Pancreas (tissue), 10 donors: Measurements from ENCODE around the gene OSBPL1A. TPM values are rescaled to one million over a fixed set of nuclear protein-coding genes. Genes with fewer than 3 reads are reported as not detected.

ENCODE experiments used
- ATAC-seq, 4 donors: fragments of 200-7000 bp; cut with Tn5 transposase; one replicate each; pipeline versions ENCODE4 v1.8.0 to v1.9.1; 2020; ENCODE audit warnings: mild to moderate bottlenecking in 4 of 4, moderate library complexity in 4 of 4
- DNase-seq, 6 donors: peaks; one replicate each; pipeline ENCODE4 v3.0.0-alpha.2; 2020
- FAIRE-seq: peaks from 2 replicates; lab custom pipeline; 2012; peaks lifted over from hg19 to GRCh38; lab: Jason Lieb, UNC
- H3K27ac ChIP-seq, 4 donors: fragments of 200-600 bp; sonication (generic); 1 replicate in 3 of 4; 2 replicates in 1 of 4; pipeline versions ENCODE4 v1.5.0 to v1.8.0; 2020
- H3K27me3 ChIP-seq, 4 donors: fragments of 200-600 bp; one replicate each; pipeline ENCODE4 v1.8.0; 2021
- H3K36me3 ChIP-seq, 3 donors: fragments of 200-600 bp; sonication (generic) in 1 of 3; one replicate each; pipeline versions ENCODE4 v1.5.0 to v1.8.0; 2020 to 2021
- H3K4me1 ChIP-seq, 3 donors: fragments of 200-600 bp; one replicate each; pipeline ENCODE4 v1.8.0; 2021
- H3K4me3 ChIP-seq, 4 donors: fragments of 200-600 bp; sonication (generic) in 2 of 4; one replicate each; pipeline versions ENCODE4 v1.5.0 to v1.8.0; 2020 to 2021
- H3K9me3 ChIP-seq, 4 donors: fragments of 200-600 bp; one replicate each; pipeline ENCODE4 v1.8.0; 2021
- WGBS, 2 donors: extraction: QIAGEN DNeasy Blood & Tissue Kit; methylation state at CpG; one replicate each; pipeline ENCODE4 v1.1.7; 2013; 5-methylcytosine and 5-hydroxymethylcytosine counted together
- intact Hi-C, 3 donors: fragments of 100-400 bp; cut with DNase I; formaldehyde crosslinking; loops; one replicate each; pipeline versions ENCODE4 v1.11.1 to v1.14.2; 2022
- polyA plus RNA-seq, 2 donors: library from polyadenylated mRNA; stranded (reverse); fragments of 200-250 nt; gene quantifications; one replicate each; pipeline ENCODE4 v1.2.3, GENCODE V29; 2013
- total RNA-seq, 6 donors: library from RNA; stranded (reverse); fragmentation: NEBNext Ultra II Directional in 4 of 6; extraction: Animal tissue kit (Norgen Biotek cat#: 25700) in 4 of 6; gene quantifications; one replicate each; pipeline versions ENCODE4 v1.2.1 to v1.2.4, GENCODE V29; 2021 to 2023
- TF ChIP-seq, protein P1 (sequence below), 4 donors: fragments of 200-600 bp; sonication (generic) in 3 of 4; IDR thresholded peaks; one replicate each; pipeline versions ENCODE4 v1.5.0 to v1.8.0; 2021; ENCODE audit warnings: antibody characterized with exemption in 4 of 4
- donor health status: healthy with polysubstance abuse.
- donor health status: DM: no; HTN: no; CAD: no; lungs with moderate emphysema.
- donor health status: DM: no; HTN: no; CAD: no.
- donor health status: control.
- donor health status: control.
- donor health status: Bipolar disorder and iron deficiency.
- donor health status: DM: yes; HTN: yes; CAD: no.
- donor health status: DM: no; HTN: no; CAD: no.
- donor health status: DM: no; HTN: no; CAD: no.
- donor health status: DM: yes; HTN: yes; CAD: no.

Gene OSBPL1A
- total and polyA plus RNA-seq, 8 donors: 5.8 to 17.9 (median 10.8) TPM

DNA sequence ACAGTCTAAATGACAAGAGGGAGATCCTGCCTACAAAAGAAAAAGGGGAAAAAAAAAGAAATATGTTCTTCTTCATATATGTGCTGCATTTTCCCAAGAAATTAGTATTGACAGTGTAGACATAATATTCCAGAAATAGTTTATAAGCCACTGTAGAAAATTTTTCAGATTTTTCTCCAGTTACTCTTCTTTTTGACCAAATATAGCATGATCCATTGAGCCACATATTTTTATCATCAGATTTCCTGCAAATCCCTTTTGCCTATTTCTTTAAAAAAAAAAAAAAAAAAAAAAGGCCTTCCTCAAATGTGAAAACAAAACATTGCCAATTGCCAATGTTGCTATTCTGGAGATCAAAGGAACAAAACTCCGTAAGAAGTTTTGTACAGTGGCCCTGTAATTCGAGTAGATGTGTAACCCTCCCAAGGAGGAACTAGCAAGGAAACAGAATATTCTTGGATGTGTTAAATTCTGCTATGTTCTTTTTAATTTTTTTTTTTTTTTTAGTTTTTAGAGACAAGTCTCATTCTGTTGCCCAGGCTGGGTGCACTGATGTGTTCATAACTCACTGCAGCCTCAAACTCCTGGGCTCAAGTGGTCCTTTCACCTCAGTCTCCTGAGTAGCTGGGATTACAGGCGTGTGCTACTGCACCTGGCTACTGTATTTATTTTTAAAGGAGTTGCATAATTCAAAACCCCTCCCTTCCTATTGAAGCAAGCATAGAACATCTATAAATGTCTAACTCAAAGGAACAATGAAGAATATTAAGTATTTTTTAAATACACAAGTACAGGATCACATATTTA, 271.3 kb downstream of the OSBPL1A start:
- DNase-seq (no peak), ATAC-seq (no peak)
- intact Hi-C loops: no loop called here

DNA sequence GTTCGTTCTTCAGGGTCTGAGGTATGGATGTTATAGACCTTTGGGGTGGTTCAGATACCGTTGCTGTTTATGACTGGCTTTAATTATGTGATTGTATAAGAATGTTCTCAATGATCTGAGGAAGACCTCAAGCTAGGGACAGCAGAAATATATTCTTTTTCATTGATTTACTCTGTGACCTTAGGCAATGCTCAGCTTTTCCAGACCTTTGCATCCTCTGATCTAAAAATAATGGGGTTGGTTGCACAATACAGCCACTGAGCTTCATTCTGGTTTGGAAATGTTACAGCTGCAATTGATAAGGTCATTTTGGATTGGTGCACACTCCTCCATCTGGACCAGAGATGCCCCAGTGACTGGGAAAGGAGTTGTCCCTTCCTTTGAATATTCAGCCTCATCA, 276.0 kb downstream of the OSBPL1A start:
- no peak for DNase-seq
- WGBS, 2 donors: 92 to 100% methylated on average over 2 of the region's 2 CpGs
- TF ChIP-seq, protein P1, sequence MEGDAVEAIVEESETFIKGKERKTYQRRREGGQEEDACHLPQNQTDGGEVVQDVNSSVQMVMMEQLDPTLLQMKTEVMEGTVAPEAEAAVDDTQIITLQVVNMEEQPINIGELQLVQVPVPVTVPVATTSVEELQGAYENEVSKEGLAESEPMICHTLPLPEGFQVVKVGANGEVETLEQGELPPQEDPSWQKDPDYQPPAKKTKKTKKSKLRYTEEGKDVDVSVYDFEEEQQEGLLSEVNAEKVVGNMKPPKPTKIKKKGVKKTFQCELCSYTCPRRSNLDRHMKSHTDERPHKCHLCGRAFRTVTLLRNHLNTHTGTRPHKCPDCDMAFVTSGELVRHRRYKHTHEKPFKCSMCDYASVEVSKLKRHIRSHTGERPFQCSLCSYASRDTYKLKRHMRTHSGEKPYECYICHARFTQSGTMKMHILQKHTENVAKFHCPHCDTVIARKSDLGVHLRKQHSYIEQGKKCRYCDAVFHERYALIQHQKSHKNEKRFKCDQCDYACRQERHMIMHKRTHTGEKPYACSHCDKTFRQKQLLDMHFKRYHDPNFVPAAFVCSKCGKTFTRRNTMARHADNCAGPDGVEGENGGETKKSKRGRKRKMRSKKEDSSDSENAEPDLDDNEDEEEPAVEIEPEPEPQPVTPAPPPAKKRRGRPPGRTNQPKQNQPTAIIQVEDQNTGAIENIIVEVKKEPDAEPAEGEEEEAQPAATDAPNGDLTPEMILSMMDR (IDR thresholded peaks at IDR 0.05): no peak
- intact Hi-C loops: no loop called here
- Histone ChIP-seq H3K27me3 (no peaks in the 10 kb centered on the region), H3K4me3 (no peak overlapping the region), H3K4me1 (no peaks in the 10 kb centered on the region), H3K9me3 (no peaks in the 10 kb centered on the region), H3K36me3 (no peaks in the 10 kb centered on the region), H3K27ac (no peak overlapping the region)
- FAIRE-seq: no peak
- ATAC-seq: no peak

More for the DNA sequence above, 271.3 kb downstream of the OSBPL1A start:
- WGBS, 2 donors: 59 to 61% methylated on average over 3 of the region's 3 CpGs
- peaks cover 0 to 9% (median 0%) of the 10 kb centered on the region in 3 donors for H3K36me3 ChIP-seq
- H3K4me3 ChIP-seq: no peak overlapping the region
- TF ChIP-seq, protein P1 (IDR thresholded peaks at IDR 0.05): no peak
- H3K4me1 ChIP-seq: no peaks in the 10 kb centered on the region
- no peak for FAIRE-seq
- no peaks in the 10 kb centered on the region for H3K9me3 ChIP-seq
- H3K27ac ChIP-seq: no peak overlapping the region
- no peaks in the 10 kb centered on the region for H3K27me3 ChIP-seq

DNA sequence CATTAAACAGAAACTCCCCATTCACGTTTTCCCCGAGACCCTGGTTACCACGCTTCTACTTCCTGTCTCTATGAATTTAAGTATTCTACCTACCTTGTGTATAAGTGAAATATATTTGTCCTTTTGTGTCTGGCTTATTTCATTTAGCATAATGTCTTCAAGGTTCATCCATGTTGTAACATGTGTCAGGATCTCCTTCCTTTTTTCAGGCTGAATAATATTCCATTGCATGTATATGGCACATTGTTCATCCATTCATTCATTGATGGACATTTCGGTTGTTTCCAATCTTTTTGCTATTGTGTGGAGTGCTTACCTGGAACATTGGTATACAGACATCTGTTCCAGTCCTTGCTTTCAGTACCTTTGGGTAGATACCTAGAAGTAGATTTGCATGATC, 276.9 kb downstream of the OSBPL1A start:
- TF ChIP-seq, protein P1 (IDR thresholded peaks at IDR 0.05): no peak
- no peak for DNase-seq
- 88 to 92% methylated on average over 4 of the region's 4 CpGs for WGBS, 2 donors
- ATAC-seq: no peak
- Histone ChIP-seq H3K4me3 (no peak overlapping the region), H3K9me3 (no peaks in the 10 kb centered on the region), H3K4me1 (peaks cover 0 to under 1% (median 0%) of the 10 kb centered on the region in 3 donors), H3K27me3 (no peaks in the 10 kb centered on the region), H3K27ac (no peak overlapping the region), H3K36me3 (no peaks in the 10 kb centered on the region)
- no peak for FAIRE-seq
- intact Hi-C loops: no loop called here

DNA sequence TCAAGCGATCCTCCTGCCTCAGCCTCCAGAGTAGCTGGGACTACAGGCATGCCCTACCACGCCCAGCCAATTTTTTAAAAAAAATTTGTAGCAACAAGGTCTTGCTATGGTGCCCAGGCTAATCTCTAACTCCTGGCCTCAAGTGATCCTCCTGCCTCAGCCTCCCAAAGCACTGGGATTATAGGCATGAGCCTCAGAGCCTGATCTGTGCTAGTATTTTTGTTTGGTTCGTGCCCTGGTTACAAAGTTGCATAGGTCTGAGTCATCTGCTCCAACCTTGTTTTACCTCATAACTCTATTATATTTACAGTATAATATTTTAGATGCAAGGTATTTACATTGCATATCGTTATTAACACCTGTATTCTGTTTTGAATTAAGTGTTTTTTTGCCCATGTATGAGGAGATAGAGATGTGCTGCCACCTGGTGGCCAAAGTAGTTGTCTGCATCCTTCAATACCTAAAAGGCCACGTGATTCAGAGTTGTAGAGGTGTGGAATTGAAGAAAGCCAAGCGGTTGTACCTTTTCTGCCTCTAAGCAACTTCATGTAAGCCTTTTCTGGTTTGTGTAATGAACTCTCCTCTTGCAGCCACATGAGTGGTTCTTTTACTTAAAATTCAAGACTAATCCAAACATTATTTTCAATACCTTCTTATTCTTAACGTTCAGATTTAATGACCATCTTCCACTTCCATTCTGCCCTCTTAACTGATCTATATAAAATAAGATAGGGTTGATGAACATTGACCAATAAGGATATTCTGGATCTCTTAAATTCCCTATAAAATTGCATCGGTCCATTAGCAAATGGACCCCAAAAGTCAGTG, 278.7 kb downstream of the OSBPL1A start:
- TF ChIP-seq, protein P1 (IDR thresholded peaks at IDR 0.05): peak; percentile 89 to 93 (median 92)
- H3K27me3 ChIP-seq: no peaks in the 10 kb centered on the region
- FAIRE-seq (peak; percentile 87), DNase-seq (peak in 5 of 6 donors; percentile 47 to 85 (median 79)), ATAC-seq (peak; percentile 83 to 97 (median 92))
- no peak overlapping the region for H3K27ac ChIP-seq
- 50 to 55% methylated on average over 8 of the region's 8 CpGs for WGBS, 2 donors
- intact Hi-C loops: loop anchor here in 1 of 3 donors (10.0 kb wide), 1 partner anchor 164 kb away; no protein-coding TSS in a partner anchor
- no peaks in the 10 kb centered on the region for H3K9me3 ChIP-seq
- H3K4me3 ChIP-seq: no peak overlapping the region
- no peaks in the 10 kb centered on the region for H3K36me3 ChIP-seq
- peaks cover 9 to 14% (median 14%) of the 10 kb centered on the region in 3 donors for H3K4me1 ChIP-seq
